Kidney (tissue), 14 donors: ENCODE results near the gene MIEF1. TPM values are rescaled to one million over a fixed set of nuclear protein-coding genes. Genes with fewer than 3 reads are reported as not detected.

Experiments
- DNase-seq, 5 donors: peaks; one replicate each; pipeline ENCODE4 v3.0.0-alpha.2; 2013 to 2020
- FAIRE-seq: peaks from 2 replicates; lab custom pipeline; 2012; peaks lifted over from hg19 to GRCh38; lab: Jason Lieb, UNC
- H3K27ac ChIP-seq, 2 donors: one replicate each; pipeline ENCODE4 v1.7.0; 2013; ENCODE audit warnings: low read depth in 2 of 2, low read length in 2 of 2, inconsistent platforms in 1 of 2
- H3K27me3 ChIP-seq: one replicate; pipeline ENCODE4 v1.7.1; 2013; ENCODE audit warnings: low read length, inconsistent platforms; ENCODE audit not compliant: control insufficient read depth, insufficient read depth
- H3K36me3 ChIP-seq, 3 donors: one replicate each; pipeline versions ENCODE4 v1.7.0 to v1.7.1; 2013; ENCODE audit warnings: low read length in 3 of 3, control low read depth in 1 of 3, inconsistent platforms in 1 of 3; ENCODE audit not compliant: insufficient read depth in 3 of 3, control insufficient read depth in 2 of 3
- H3K4me1 ChIP-seq, 3 donors: one replicate each; pipeline versions ENCODE4 v1.7.0 to v1.7.1; 2013; ENCODE audit warnings: low read length in 3 of 3, inconsistent platforms in 1 of 3, low read depth in 1 of 3; ENCODE audit not compliant: control insufficient read depth in 2 of 3, insufficient read depth in 2 of 3
- H3K4me3 ChIP-seq, 3 donors: one replicate each; pipeline versions ENCODE4 v1.7.0 to v1.8.1; 2013; ENCODE audit warnings: low read length in 3 of 3, control low read depth in 1 of 3, inconsistent platforms in 1 of 3
- H3K9ac ChIP-seq, 3 donors: one replicate each; pipeline versions ENCODE4 v1.7.0 to v1.7.1; 2013; ENCODE audit warnings: low read length in 3 of 3, control low read depth in 1 of 3, inconsistent platforms in 1 of 3
- H3K9me3 ChIP-seq, 3 donors: one replicate each; pipeline versions ENCODE4 v1.7.0 to v1.7.1; 2013; ENCODE audit warnings: low read length in 3 of 3, control low read depth in 1 of 3, inconsistent platforms in 1 of 3; ENCODE audit not compliant: control insufficient read depth in 2 of 3, insufficient read depth in 1 of 3
- CTCF ChIP-seq: IDR thresholded peaks from 3 replicates; pipeline ENCODE4 v1.5.1; 2012; ENCODE audit warnings: mild to moderate bottlenecking, moderate library complexity, borderline replicate concordance; ENCODE audit not compliant: insufficient read depth; ENCODE audit errors: extremely low read depth
- intact Hi-C: fragments of 100-400 bp; cut with DNase I; formaldehyde crosslinking; loops from one replicate; pipeline ENCODE4 v1.11.1; 2022
- polyA plus RNA-seq: library from polyadenylated mRNA; stranded (reverse); fragments of 350-450 nt; fragmentation: Illumina TruSeq; extraction: RNeasy Lipid Tissue Mini Kit (QIAGEN cat#74804); gene quantifications from one replicate; pipeline ENCODE4 v1.2.3, GENCODE V29; 2014; ENCODE audit warnings: low read depth, low replicate concordance; ENCODE audit not compliant: insufficient read depth
- total RNA-seq: library from RNA; stranded (reverse); fragmentation: NEBNext Ultra II Directional; extraction: Animal tissue kit (Norgen Biotek cat#: 25700); gene quantifications from one replicate; pipeline ENCODE4 v1.2.1, GENCODE V29; 2021
- donor health status: control.
- donor health status: control.
- donor health status: control.
- donor health status: control.
- donor health status: control.
- donor health status: DM: yes; HTN: yes; CAD: no.
- donor health status: Normal renal cell carcinoma (clear cell type).

The MIEF1 gene
- total and polyA plus RNA-seq, 2 donors from 2014 or later = 13.0 to 27.9 TPM

GRCh38 chr22:39500101-39500500 lies 2.0 kb upstream of the MIEF1 start:
- H3K4me3 ChIP-seq = no peak overlapping the region
- H3K27ac ChIP-seq = peak overlapping the region; percentile 87 to 92
- H3K36me3 ChIP-seq = peaks cover 4 to 5% (median 5%) of the 10 kb centered on the region in 3 donors
- H3K27me3 ChIP-seq = no peaks in the 10 kb centered on the region
- FAIRE-seq = no peak
- no peak for TF ChIP-seq CTCF
- intact Hi-C loops = no loop called here
- no peak overlapping the region for H3K9ac ChIP-seq
- DNase-seq = peak in 1 of 5 donors; percentile 63
- peaks cover 0 to 23% (median 20%) of the 10 kb centered on the region in 3 donors for H3K4me1 ChIP-seq
- no peaks in the 10 kb centered on the region for H3K9me3 ChIP-seq

GRCh38 chr22:39501644-39502108 lies 414 bp upstream of the MIEF1 start:
- Histone ChIP-seq H3K36me3 (peaks cover 8 to 21% (median 19%) of the 10 kb centered on the region in 3 donors), H3K27me3 (no peaks in the 10 kb centered on the region), H3K9ac (peak overlapping the region; percentile 14 to 89 (median 33)), H3K27ac (peak overlapping the region; percentile 87 to 92), H3K9me3 (no peaks in the 10 kb centered on the region), H3K4me1 (peaks cover 0 to 23% (median 20%) of the 10 kb centered on the region in 3 donors), H3K4me3 (peak overlapping the region; percentile 33 to 77 (median 46))
- intact Hi-C loops = no loop called here
- DNase-seq (no peak), FAIRE-seq (no peak)
- no peak for TF ChIP-seq CTCF

GRCh38 chr22:39502789-39503409 lies 809 bp downstream of the MIEF1 start:
- H3K9me3 ChIP-seq = no peaks in the 10 kb centered on the region
- H3K27ac ChIP-seq = peak overlapping the region; percentile 49 to 71
- no peak for TF ChIP-seq CTCF
- DNase-seq = peak in 1 of 5 donors; percentile 63
- peak overlapping the region; percentile 71 to 81 (median 72) for H3K9ac ChIP-seq
- H3K4me1 ChIP-seq = peaks cover 0 to 23% (median 20%) of the 10 kb centered on the region in 3 donors
- intact Hi-C loops = no loop called here
- FAIRE-seq = no peak
- H3K4me3 ChIP-seq = peak overlapping the region; percentile 77 to 92 (median 83)
- H3K27me3 ChIP-seq = no peaks in the 10 kb centered on the region
- peaks cover 10 to 24% (median 21%) of the 10 kb centered on the region in 3 donors for H3K36me3 ChIP-seq
